Neutrophil (primary cell): Measurements from ENCODE around the gene FAM78A.

Source experiments
- H3K27ac ChIP-seq: fragments of 200-600 bp; sonication (generic); 2 replicates; pipeline ENCODE4 v1.5.1; 2016; ENCODE audit warnings: mild to moderate bottlenecking, moderate library complexity
- H3K27me3 ChIP-seq: fragments of 200-600 bp; sonication (generic); 2 replicates; pipeline ENCODE4 v1.6.0; 2016; ENCODE audit warnings: mild to moderate bottlenecking
- H3K36me3 ChIP-seq: fragments of 200-600 bp; sonication (generic); 2 replicates; pipeline ENCODE4 v1.5.1; 2017
- H3K4me1 ChIP-seq, 2 experiments: fragments of 200-600 bp in 1 of 2; sonication (generic) in 1 of 2; 1 replicate in 1 of 2; 2 replicates in 1 of 2; pipeline versions ENCODE4 v1.5.1 to v1.6.1; 2013 to 2016; ENCODE audit warnings: low read depth in 1 of 2, low read length in 1 of 2, mild to moderate bottlenecking in 1 of 2, moderate library complexity in 1 of 2; ENCODE audit not compliant: control insufficient read depth in 1 of 2, insufficient read depth in 1 of 2
- H3K4me3 ChIP-seq, 2 experiments: fragments of 200-600 bp in 1 of 2; sonication (generic) in 1 of 2; 1 replicate in 1 of 2; 2 replicates in 1 of 2; pipeline ENCODE4 v1.5.1; 2013 to 2016; ENCODE audit warnings: low read depth in 1 of 2, low read length in 1 of 2, mild to moderate bottlenecking in 1 of 2, moderate library complexity in 1 of 2
- H3K9me3 ChIP-seq: fragments of 200-600 bp; sonication (generic); 2 replicates; pipeline ENCODE4 v1.5.1; 2016
- TF ChIP-seq, protein P1 (sequence below): fragments of 200-600 bp; sonication (generic); IDR thresholded peaks from 2 replicates; pipeline ENCODE4 v1.5.1; 2016; ENCODE audit warnings: antibody characterized with exemption

Gene FAM78A

DNA sequence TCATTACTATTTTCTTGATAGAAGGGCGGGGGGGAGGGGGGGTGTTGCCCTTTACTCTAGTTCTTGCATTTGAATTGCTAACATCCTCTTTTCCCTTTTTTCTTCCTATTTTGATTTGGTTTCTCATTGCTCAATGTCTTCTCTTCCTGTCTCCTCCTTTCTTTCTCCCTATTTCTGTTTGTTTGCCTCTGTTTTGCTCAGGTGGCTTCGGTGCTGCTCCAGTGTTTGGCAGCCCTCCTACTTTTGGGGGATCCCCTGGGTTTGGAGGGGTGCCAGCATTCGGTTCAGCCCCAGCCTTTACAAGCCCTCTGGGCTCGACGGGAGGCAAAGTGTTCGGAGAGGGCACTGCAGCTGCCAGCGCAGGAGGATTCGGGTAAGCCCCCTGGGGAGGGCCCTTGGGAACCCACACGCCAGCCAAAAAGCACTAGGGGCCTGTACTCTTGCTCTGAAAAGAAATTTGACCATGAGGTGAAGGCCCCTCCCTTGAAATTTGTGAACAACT, 48.3 kb downstream of the FAM78A start:
- Histone ChIP-seq H3K4me3 (peak overlapping the region; percentile 84 to 95), H3K27ac (peak overlapping the region; percentile 82), H3K4me1 (peaks cover 47 to 49% of the 10 kb centered on the region in 2 experiments), H3K36me3 (peaks cover 36% of the 10 kb centered on the region), H3K27me3 (no peaks in the 10 kb centered on the region), H3K9me3 (no peaks in the 10 kb centered on the region)
- TF ChIP-seq, protein P1, sequence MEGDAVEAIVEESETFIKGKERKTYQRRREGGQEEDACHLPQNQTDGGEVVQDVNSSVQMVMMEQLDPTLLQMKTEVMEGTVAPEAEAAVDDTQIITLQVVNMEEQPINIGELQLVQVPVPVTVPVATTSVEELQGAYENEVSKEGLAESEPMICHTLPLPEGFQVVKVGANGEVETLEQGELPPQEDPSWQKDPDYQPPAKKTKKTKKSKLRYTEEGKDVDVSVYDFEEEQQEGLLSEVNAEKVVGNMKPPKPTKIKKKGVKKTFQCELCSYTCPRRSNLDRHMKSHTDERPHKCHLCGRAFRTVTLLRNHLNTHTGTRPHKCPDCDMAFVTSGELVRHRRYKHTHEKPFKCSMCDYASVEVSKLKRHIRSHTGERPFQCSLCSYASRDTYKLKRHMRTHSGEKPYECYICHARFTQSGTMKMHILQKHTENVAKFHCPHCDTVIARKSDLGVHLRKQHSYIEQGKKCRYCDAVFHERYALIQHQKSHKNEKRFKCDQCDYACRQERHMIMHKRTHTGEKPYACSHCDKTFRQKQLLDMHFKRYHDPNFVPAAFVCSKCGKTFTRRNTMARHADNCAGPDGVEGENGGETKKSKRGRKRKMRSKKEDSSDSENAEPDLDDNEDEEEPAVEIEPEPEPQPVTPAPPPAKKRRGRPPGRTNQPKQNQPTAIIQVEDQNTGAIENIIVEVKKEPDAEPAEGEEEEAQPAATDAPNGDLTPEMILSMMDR: no peak

DNA sequence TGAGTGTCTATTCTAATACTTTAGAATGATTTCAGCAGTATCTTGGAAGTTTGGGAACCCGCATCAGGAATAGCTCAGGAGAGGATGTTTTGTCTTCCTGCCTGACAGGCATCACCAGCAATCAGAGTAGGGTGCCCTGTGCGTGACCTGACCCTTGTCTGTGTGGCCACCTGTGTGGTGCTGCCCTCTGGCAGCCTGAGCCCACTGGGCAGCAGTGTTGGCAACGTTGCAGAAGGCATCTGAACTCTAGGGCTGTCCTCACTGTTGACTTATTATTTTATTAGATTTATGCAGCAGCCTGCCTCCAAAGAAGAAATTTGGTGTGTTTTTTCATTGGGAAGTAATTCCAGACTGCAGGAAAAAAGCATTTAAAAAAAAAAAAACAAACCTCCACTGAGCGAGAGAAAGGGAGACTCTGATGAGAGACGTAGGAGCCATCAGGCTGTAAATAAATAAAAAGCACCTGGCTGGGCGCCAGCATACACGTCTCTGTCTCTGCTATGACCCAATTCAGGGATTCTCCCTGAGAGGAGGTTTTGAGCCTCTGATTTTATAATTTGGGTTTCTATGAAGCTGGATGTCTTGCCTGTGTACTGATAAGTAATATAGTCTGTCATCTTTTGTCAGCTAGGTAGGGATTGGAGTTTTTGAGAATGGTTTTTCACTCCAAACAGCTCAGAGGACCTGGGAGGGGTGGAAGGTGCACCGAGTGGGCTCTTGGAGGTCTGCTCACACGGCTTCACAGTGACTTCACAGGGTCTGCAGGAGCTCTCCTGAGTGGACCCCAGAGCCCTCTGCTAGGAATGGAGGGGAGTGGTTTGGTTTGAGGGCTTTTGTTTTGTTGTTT, 49.0 kb downstream of the FAM78A start:
- no peaks in the 10 kb centered on the region for H3K27me3 ChIP-seq
- H3K4me3 ChIP-seq: peak overlapping the region; percentile 84 to 95
- peak overlapping the region; percentile 82 for H3K27ac ChIP-seq
- H3K36me3 ChIP-seq: peaks cover 30% of the 10 kb centered on the region
- H3K4me1 ChIP-seq: peaks cover 47 to 49% of the 10 kb centered on the region in 2 experiments
- TF ChIP-seq, protein P1: no peak
- H3K9me3 ChIP-seq: no peaks in the 10 kb centered on the region

DNA sequence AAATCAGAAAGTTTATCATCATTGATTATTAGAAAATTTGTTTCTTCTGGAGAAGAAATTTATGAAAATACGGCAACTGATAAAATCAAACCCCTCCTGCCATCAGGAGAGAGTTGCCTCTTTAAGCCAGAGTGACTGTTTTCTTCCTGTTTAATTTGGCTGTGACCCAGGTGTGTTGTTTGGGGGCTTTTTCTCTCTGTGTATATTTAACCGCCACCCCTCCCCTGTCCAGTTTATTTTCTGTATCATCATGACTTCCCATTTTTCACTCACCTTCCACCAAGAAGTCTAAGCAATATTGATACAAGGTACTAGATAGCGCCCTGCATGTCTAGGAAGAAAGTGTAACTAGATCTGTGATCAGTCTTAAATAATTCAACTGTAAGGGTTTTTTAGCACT, 50.1 kb downstream of the FAM78A start:
- peak overlapping the region; percentile 82 for H3K27ac ChIP-seq
- H3K27me3 ChIP-seq: no peaks in the 10 kb centered on the region
- H3K4me3 ChIP-seq: peak overlapping the region in 1 of 2 experiments; percentile 84
- H3K36me3 ChIP-seq: peaks cover 18% of the 10 kb centered on the region
- H3K4me1 ChIP-seq: peaks cover 47 to 49% of the 10 kb centered on the region in 2 experiments
- no peaks in the 10 kb centered on the region for H3K9me3 ChIP-seq
- TF ChIP-seq, protein P1: no peak

DNA sequence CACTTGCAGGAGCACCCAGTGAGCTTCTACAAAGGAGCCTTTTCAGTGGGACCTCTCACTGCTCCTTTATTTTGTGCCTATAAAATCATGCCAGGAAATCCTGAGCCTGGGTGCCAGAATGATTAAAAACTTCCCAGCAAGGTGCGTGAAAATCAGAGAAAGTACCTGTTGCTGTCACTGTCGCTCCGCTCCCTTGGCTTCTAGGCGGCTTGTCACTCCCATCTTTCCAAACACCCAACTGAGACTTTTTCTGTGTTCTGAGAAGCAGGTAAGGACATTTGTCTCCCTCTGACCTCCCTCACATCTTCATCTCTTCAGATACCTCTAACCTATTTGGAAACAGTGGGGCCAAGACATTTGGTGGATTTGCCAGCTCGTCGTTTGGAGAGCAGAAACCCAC, 53.9 kb downstream of the FAM78A start:
- no peak overlapping the region for H3K4me3 ChIP-seq
- H3K27me3 ChIP-seq: no peaks in the 10 kb centered on the region
- TF ChIP-seq, protein P1: no peak
- no peak overlapping the region for H3K27ac ChIP-seq
- peaks cover 16% of the 10 kb centered on the region for H3K36me3 ChIP-seq
- H3K4me1 ChIP-seq: peaks cover 20 to 21% of the 10 kb centered on the region in 2 experiments
- H3K9me3 ChIP-seq: no peaks in the 10 kb centered on the region

DNA sequence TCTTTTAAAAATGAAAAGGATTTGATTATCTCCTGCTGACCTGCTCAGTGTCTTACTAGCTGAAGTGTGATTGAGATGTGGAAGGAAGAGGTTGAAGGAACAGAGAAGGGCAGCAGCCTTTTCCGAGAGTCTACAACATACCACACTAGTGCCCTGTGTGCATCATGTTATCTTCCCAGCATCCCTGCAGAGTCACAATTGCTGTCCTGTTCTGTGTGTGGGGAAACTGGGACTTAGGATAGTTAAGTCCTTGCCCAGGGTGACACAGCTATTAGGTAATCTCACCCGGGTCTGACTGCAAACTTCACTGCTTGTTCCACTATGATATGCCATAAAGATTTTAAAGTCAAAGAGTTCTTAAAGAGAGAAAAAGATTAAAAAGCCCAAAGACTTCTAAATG, 55.8 kb downstream of the FAM78A start:
- no peak overlapping the region for H3K4me3 ChIP-seq
- peaks cover 19% of the 10 kb centered on the region for H3K36me3 ChIP-seq
- H3K27me3 ChIP-seq: no peaks in the 10 kb centered on the region
- TF ChIP-seq, protein P1: no peak
- peaks cover under 1 to 2% of the 10 kb centered on the region in 2 experiments for H3K4me1 ChIP-seq
- H3K27ac ChIP-seq: no peak overlapping the region
- no peaks in the 10 kb centered on the region for H3K9me3 ChIP-seq
